Nephron (organoid): ENCODE results near the gene ITGA8.

Experiments used
- H3K27ac Mint-ChIP-seq, 3 experiments: 2 replicates each; pipeline ENCODE4 v1.8.0; 2020; ENCODE audit warnings: mixed read lengths in 3 of 3, mild to moderate bottlenecking in 2 of 3, moderate library complexity in 1 of 3
- H3K27me3 Mint-ChIP-seq: 2 replicates; pipeline ENCODE4 v1.8.0; 2021; ENCODE audit warnings: low read depth, mild to moderate bottlenecking, moderate library complexity, mixed read lengths
- H3K36me3 Mint-ChIP-seq: 2 replicates; pipeline ENCODE4 v1.8.0; 2020; ENCODE audit warnings: low read depth, mixed read lengths
- H3K4me1 Mint-ChIP-seq: 2 replicates; pipeline ENCODE4 v1.8.0; 2020; ENCODE audit warnings: mixed read lengths
- H3K4me3 Mint-ChIP-seq, 3 experiments: 2 replicates each; pipeline ENCODE4 v1.8.0; 2020; ENCODE audit warnings: mild to moderate bottlenecking in 3 of 3, mixed read lengths in 3 of 3, moderate library complexity in 2 of 3
- H3K9me3 Mint-ChIP-seq: 2 replicates; pipeline ENCODE4 v1.8.0; 2020; ENCODE audit warnings: mixed read lengths
- TF ChIP-seq, protein P1 (sequence below), 3 experiments: fragments of 200-600 bp; sonication (generic); IDR thresholded peaks; one replicate each; pipeline ENCODE4 v1.5.0; 2021; ENCODE audit warnings: antibody characterized with exemption in 3 of 3; ENCODE audit not compliant: unreplicated experiment in 3 of 3

Gene ITGA8

DNA sequence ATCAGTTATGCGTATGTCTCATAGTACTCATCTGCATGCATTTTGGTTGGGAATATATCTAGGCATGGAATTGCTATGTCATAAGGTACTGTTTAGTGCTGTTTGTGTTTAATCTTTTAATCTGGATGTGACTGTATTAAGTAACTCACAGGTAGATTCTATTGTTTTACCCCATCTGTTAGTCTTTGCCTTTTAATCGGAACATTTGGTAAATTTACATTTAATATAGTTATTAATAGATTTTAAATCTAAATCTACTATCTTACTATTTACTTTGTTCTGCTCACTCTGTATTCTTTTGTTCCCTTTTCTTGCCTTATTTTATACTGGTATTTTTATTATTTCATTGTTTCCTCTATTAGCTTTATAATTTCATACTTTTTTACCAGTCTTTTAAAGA, 10.6 kb upstream of the ITGA8 start:
- H3K27ac Mint-ChIP-seq, result no peak overlapping the region
- H3K36me3 Mint-ChIP-seq, result peaks cover 7% of the 10 kb centered on the region
- TF ChIP-seq, protein P1, sequence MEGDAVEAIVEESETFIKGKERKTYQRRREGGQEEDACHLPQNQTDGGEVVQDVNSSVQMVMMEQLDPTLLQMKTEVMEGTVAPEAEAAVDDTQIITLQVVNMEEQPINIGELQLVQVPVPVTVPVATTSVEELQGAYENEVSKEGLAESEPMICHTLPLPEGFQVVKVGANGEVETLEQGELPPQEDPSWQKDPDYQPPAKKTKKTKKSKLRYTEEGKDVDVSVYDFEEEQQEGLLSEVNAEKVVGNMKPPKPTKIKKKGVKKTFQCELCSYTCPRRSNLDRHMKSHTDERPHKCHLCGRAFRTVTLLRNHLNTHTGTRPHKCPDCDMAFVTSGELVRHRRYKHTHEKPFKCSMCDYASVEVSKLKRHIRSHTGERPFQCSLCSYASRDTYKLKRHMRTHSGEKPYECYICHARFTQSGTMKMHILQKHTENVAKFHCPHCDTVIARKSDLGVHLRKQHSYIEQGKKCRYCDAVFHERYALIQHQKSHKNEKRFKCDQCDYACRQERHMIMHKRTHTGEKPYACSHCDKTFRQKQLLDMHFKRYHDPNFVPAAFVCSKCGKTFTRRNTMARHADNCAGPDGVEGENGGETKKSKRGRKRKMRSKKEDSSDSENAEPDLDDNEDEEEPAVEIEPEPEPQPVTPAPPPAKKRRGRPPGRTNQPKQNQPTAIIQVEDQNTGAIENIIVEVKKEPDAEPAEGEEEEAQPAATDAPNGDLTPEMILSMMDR (IDR thresholded peaks at IDR 0.05; ENCODE audit: unreplicated experiment in 3 of 3), result no peak
- H3K4me1 Mint-ChIP-seq, result peaks cover 2% of the 10 kb centered on the region
- no peaks in the 10 kb centered on the region for H3K27me3 Mint-ChIP-seq
- no peak overlapping the region for H3K4me3 Mint-ChIP-seq
- H3K9me3 Mint-ChIP-seq, result peaks cover 27% of the 10 kb centered on the region

DNA sequence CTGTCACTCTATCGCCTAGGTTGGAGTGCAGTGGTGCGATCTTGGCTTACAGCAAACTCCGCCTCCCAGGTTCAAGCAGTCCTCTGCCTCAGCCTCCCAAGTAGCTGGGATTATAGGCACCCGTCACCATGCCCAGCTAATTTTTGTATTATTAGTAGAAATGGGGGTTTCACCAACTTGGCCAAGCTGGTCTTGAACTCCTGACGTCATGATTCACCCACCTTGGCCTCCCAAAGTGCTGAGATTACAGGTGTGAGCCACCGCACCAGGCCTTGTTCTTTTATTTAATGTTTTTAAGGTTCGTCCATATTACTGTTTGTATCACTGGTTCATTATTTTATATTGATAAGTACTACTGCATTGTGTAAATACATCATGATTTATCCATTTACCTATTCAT, 10.2 kb upstream of the ITGA8 start:
- TF ChIP-seq, protein P1 (IDR thresholded peaks at IDR 0.05; ENCODE audit: unreplicated experiment in 3 of 3), result no peak
- Mint-ChIP-seq H3K9me3 (peaks cover 27% of the 10 kb centered on the region), H3K27me3 (no peaks in the 10 kb centered on the region), H3K4me1 (peaks cover 5% of the 10 kb centered on the region), H3K4me3 (no peak overlapping the region), H3K27ac (no peak overlapping the region), H3K36me3 (peaks cover 7% of the 10 kb centered on the region)

DNA sequence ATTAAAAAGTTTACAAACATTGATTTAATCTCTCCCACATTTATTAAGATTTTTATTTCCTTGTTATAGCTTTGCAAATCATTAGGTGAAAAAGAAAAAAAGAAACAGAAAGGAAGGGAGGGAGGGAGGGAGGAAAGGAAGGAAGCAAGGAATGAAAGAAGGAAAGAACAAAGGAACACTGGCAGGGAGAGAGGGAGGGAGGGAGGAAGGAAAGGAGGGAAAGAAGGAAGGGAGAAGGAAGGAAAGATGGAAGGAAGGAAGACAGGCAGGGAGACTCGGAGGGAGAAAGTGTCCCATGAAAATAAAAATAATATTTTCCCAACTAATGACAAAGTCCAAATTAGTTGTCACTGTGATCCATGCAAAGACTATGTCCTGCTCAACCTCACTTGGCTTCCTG, 6.3 kb upstream of the ITGA8 start:
- Mint-ChIP-seq H3K27me3 (peaks cover 4% of the 10 kb centered on the region), H3K9me3 (peaks cover 17% of the 10 kb centered on the region), H3K4me1 (peaks cover 28% of the 10 kb centered on the region), H3K4me3 (no peak overlapping the region), H3K27ac (no peak overlapping the region), H3K36me3 (peaks cover 4% of the 10 kb centered on the region)
- TF ChIP-seq, protein P1 (IDR thresholded peaks at IDR 0.05; ENCODE audit: unreplicated experiment in 3 of 3), result no peak

DNA sequence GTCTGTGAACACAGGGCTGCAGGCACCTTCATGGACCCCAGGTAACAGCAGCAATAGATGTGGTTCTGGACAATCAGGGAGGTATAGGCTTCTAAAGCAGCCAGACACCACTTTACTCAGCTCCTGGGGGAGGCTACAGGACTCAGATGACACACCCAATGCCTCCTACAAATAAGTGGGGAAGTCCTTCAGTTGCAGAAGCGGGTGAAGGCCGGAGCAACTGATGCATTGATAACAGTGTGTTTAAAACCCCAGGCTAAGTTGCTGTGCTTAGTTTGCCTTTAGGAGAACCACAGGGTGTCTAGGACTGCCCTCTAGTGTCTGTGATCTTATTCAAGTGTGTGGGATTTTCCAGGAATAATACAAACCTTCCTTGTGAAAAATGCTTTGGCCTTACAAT, 5.9 kb upstream of the ITGA8 start:
- Mint-ChIP-seq H3K36me3 (peaks cover 4% of the 10 kb centered on the region), H3K9me3 (peaks cover 14% of the 10 kb centered on the region), H3K27ac (peak overlapping the region in 2 of 3 experiments; percentile 63 to 73), H3K4me1 (peaks cover 30% of the 10 kb centered on the region), H3K27me3 (peaks cover 4% of the 10 kb centered on the region), H3K4me3 (no peak overlapping the region)
- TF ChIP-seq, protein P1 (IDR thresholded peaks at IDR 0.05; ENCODE audit: unreplicated experiment in 3 of 3), result peak; percentile 48 to 73 (median 61)

DNA sequence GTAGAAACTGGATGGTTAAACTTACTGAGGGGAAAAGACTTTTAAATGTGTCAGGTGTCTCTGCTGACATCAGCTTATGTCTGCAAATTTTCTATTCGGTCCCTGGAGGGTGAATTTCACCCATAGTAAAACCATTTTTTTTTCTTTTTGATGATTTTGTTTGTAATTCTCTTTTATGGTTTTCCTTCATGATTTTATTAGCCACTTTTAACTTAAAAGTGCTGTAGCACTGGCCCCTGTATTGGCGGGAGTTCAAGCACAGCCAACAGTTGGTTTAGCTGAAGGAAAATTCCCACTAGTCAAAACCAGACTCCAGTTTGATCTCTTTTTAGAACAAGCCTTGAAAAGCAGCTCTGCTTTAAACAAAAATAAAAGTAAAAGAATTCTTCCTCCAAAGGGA, 5.0 kb upstream of the ITGA8 start:
- peak overlapping the region; percentile 63 to 73 (median 70) for H3K27ac Mint-ChIP-seq
- TF ChIP-seq, protein P1 (IDR thresholded peaks at IDR 0.05; ENCODE audit: unreplicated experiment in 3 of 3), result no peak
- H3K4me3 Mint-ChIP-seq, result no peak overlapping the region
- H3K4me1 Mint-ChIP-seq, result peaks cover 30% of the 10 kb centered on the region
- peaks cover 10% of the 10 kb centered on the region for H3K27me3 Mint-ChIP-seq
- H3K9me3 Mint-ChIP-seq, result peaks cover 6% of the 10 kb centered on the region
- H3K36me3 Mint-ChIP-seq, result peaks cover 4% of the 10 kb centered on the region

DNA sequence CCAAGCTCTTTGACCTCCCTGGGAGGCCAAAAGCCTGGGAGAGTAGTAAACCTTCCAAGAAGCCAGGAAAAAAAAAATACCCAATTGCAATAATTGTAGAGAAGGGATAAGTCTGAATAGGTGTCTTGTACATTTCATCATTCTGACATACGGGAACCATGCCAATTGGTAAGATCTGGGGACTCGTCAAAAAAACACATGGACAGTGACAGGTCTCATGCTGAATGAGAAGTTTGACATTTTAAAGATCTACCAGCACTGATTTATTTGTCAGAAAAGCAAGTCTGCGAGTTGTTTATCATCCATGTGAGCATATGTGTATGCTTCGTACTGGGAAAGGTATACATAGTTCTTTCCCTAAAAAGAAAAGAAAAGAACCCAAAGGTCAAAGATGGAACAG, 4.1 kb upstream of the ITGA8 start:
- H3K36me3 Mint-ChIP-seq, result no peaks in the 10 kb centered on the region
- peak overlapping the region; percentile 52 to 73 (median 70) for H3K27ac Mint-ChIP-seq
- TF ChIP-seq, protein P1 (IDR thresholded peaks at IDR 0.05; ENCODE audit: unreplicated experiment in 3 of 3), result no peak
- peaks cover 30% of the 10 kb centered on the region for H3K4me1 Mint-ChIP-seq
- H3K4me3 Mint-ChIP-seq, result no peak overlapping the region
- no peaks in the 10 kb centered on the region for H3K9me3 Mint-ChIP-seq
- H3K27me3 Mint-ChIP-seq, result peaks cover 15% of the 10 kb centered on the region
